HEK293T (cell line): ENCODE data around the gene PIK3AP1.

ENCODE experiments used
- CTCF ChIA-PET: fragments of 350-600 bp; formaldehyde crosslinking; extraction: SDS; loops from one replicate; lab custom pipeline; 2021; ENCODE audit warnings: antibody characterized with exemption, inconsistent platforms; lab: Yijun Ruan, JAX
- POLR2A ChIA-PET: fragments of 350-600 bp; formaldehyde crosslinking; extraction: SDS; loops from one replicate; lab custom pipeline; 2020; ENCODE audit warnings: antibody characterized with exemption, inconsistent platforms; lab: Yijun Ruan, JAX
- DNase-seq: peaks from one replicate; pipeline ENCODE4 v3.0.0; 2012; ENCODE audit warnings: mixed read lengths; ENCODE audit errors: extremely low spot score
- ARNT ChIP-seq: fragments of 450-650 bp; IDR thresholded peaks from 2 replicates; pipeline ENCODE4 v1.6.1; 2017; ENCODE audit warnings: mild to moderate bottlenecking
- BHLHE40 ChIP-seq: fragments of 450-650 bp; IDR thresholded peaks from 2 replicates; pipeline ENCODE4 v1.6.1; 2016; ENCODE audit warnings: mild to moderate bottlenecking, moderate library complexity, borderline replicate concordance
- CTBP1 ChIP-seq: fragments of 450-650 bp; IDR thresholded peaks from 2 replicates; pipeline ENCODE4 v1.6.1; 2016; ENCODE audit warnings: borderline replicate concordance
- ELF4 ChIP-seq: fragments of 450-650 bp; IDR thresholded peaks from 2 replicates; pipeline ENCODE4 v1.6.1; 2017; ENCODE audit warnings: antibody characterized with exemption
- FOXA1 ChIP-seq: fragments of 450-650 bp; IDR thresholded peaks from 2 replicates; pipeline ENCODE4 v1.6.1; 2016; ENCODE audit warnings: mild to moderate bottlenecking
- FOXK2 ChIP-seq: fragments of 450-650 bp; IDR thresholded peaks from 2 replicates; pipeline ENCODE4 v1.6.1; 2016; ENCODE audit warnings: mild to moderate bottlenecking
- FOXM1 ChIP-seq: fragments of 450-650 bp; IDR thresholded peaks from 2 replicates; pipeline ENCODE4 v1.6.1; 2017; ENCODE audit warnings: mild to moderate bottlenecking, borderline replicate concordance
- HDGF ChIP-seq: fragments of 450-650 bp; IDR thresholded peaks from 2 replicates; pipeline ENCODE4 v1.6.1; 2017; ENCODE audit warnings: antibody characterized with exemption, borderline replicate concordance
- L3MBTL2 ChIP-seq: fragments of 450-650 bp; conservative IDR thresholded peaks from 2 replicates; pipeline ENCODE4 v1.6.1; 2016; ENCODE audit warnings: mild to moderate bottlenecking
- LEF1 ChIP-seq: fragments of 450-650 bp; IDR thresholded peaks from 2 replicates; pipeline ENCODE4 v1.6.1; 2017; ENCODE audit warnings: mild to moderate bottlenecking, borderline replicate concordance
- NFRKB ChIP-seq: fragments of 450-650 bp; IDR thresholded peaks from 2 replicates; pipeline ENCODE4 v1.6.1; 2016; ENCODE audit warnings: mild to moderate bottlenecking, moderate library complexity
- PKNOX1 ChIP-seq: fragments of 450-650 bp; IDR thresholded peaks from 2 replicates; pipeline ENCODE4 v1.6.1; 2016
- SP1 ChIP-seq: fragments of 450-650 bp; IDR thresholded peaks from 2 replicates; pipeline ENCODE4 v1.6.1; 2017
- SUZ12 ChIP-seq: fragments of 450-650 bp; IDR thresholded peaks from 2 replicates; pipeline ENCODE4 v1.6.1; 2016; ENCODE audit warnings: mild to moderate bottlenecking
- TARDBP ChIP-seq: fragments of 450-650 bp; IDR thresholded peaks from 2 replicates; pipeline ENCODE4 v1.6.1; 2016
- ZNF384 ChIP-seq: fragments of 450-650 bp; IDR thresholded peaks from 2 replicates; pipeline ENCODE4 v1.6.1; 2016

Gene PIK3AP1

GRCh38 chr10:96709525-96709924, 10.8 kb downstream of the PIK3AP1 start:
- ChIA-PET CTCF (no interaction called here), POLR2A (no interaction called here)
- no peak for TF ChIP-seq FOXM1
- no peak for TF ChIP-seq FOXA1
- TF ChIP-seq ZNF384, result no peak
- no peak for TF ChIP-seq SP1
- no peak for TF ChIP-seq CTBP1
- no peak for TF ChIP-seq BHLHE40
- no peak for TF ChIP-seq L3MBTL2
- TF ChIP-seq LEF1, result no peak
- no peak for TF ChIP-seq HDGF
- no peak for DNase-seq

GRCh38 chr10:96708996-96709395, 11.3 kb downstream of the PIK3AP1 start:
- TF ChIP-seq ZNF384 (no peak), NFRKB (no peak), ELF4 (no peak), TARDBP (no peak), BHLHE40 (no peak), LEF1 (no peak), FOXA1 (no peak), SP1 (no peak), PKNOX1 (no peak), SUZ12 (no peak), FOXK2 (no peak), HDGF (no peak), CTBP1 (no peak), FOXM1 (no peak)
- ChIA-PET POLR2A (no interaction called here), CTCF (interaction anchor here (0.7 kb wide), 1 partner anchor 199 kb away, joined by 9 read pairs; no protein-coding TSS in a partner anchor)
- DNase-seq, result no peak

GRCh38 chr10:96708456-96708855, 11.9 kb downstream of the PIK3AP1 start:
- no peak for DNase-seq
- no peak for TF ChIP-seq ZNF384
- no peak for TF ChIP-seq ELF4
- no peak for TF ChIP-seq FOXK2
- no peak for TF ChIP-seq FOXM1
- no peak for TF ChIP-seq NFRKB
- no peak for TF ChIP-seq LEF1
- TF ChIP-seq BHLHE40, result no peak
- no peak for TF ChIP-seq SUZ12
- TF ChIP-seq TARDBP, result no peak
- no peak for TF ChIP-seq HDGF
- TF ChIP-seq ARNT, result no peak
- TF ChIP-seq L3MBTL2, result no peak
- no peak for TF ChIP-seq FOXA1
- no peak for TF ChIP-seq SP1
- no peak for TF ChIP-seq PKNOX1
- TF ChIP-seq CTBP1, result no peak
- CTCF ChIA-PET, result interaction anchor here (0.7 kb wide), 1 partner anchor 200 kb away, joined by 9 read pairs; no protein-coding TSS in a partner anchor
- POLR2A ChIA-PET, result no interaction called here

- TF ChIP-seq FOXK2 (no peak), SUZ12 (no peak), ELF4 (no peak), BHLHE40 (no peak), FOXA1 (no peak), CTBP1 (no peak), HDGF (no peak), NFRKB (no peak), LEF1 (no peak), SP1 (no peak)
- CTCF ChIA-PET, result no interaction called here
- POLR2A ChIA-PET, result no interaction called here
Observed at GRCh38 chr10:96706331-96706853, 13.9 kb downstream of the PIK3AP1 start.

GRCh38 chr10:96705134-96705533, 15.2 kb downstream of the PIK3AP1 start:
- POLR2A ChIA-PET, result no interaction called here

More at GRCh38 chr10:96706331-96706853, 13.9 kb downstream of the PIK3AP1 start:
- DNase-seq, result no peak

GRCh38 chr10:96704563-96704962, 15.8 kb downstream of the PIK3AP1 start:
- POLR2A ChIA-PET, result no interaction called here
- CTCF ChIA-PET, result no interaction called here
- no peak for DNase-seq
- TF ChIP-seq SP1 (no peak), TARDBP (no peak), FOXK2 (no peak), LEF1 (no peak), SUZ12 (no peak)

More at GRCh38 chr10:96705134-96705533, 15.2 kb downstream of the PIK3AP1 start:
- TF ChIP-seq FOXK2, result no peak
- no peak for TF ChIP-seq FOXA1
- TF ChIP-seq SP1, result no peak
- no peak for TF ChIP-seq SUZ12
- TF ChIP-seq L3MBTL2, result no peak
- CTCF ChIA-PET, result no interaction called here
- DNase-seq, result no peak

GRCh38 chr10:96703358-96703757, 17.0 kb downstream of the PIK3AP1 start:
- ChIA-PET CTCF (no interaction called here), POLR2A (no interaction called here)
- TF ChIP-seq LEF1 (no peak), BHLHE40 (no peak), NFRKB (no peak)
- DNase-seq, result no peak
